Large intestine (tissue), 3 donors: ENCODE measurements around the gene ADGRG7. TPM values are rescaled to one million over a fixed set of nuclear protein-coding genes. Genes with fewer than 3 reads are reported as not detected.
A peak's percentile ranks its signal among the peaks of the same experiment; 100 is the strongest.
"Not testable (repeated sequence)": the region's sequence is repeated elsewhere in the genome, so short reads cannot be mapped to it uniquely, and the experiment has no call there.

Experiments
- DNase-seq, 2 donors: peaks; one replicate each; pipeline versions ENCODE4 v3.0.0 to v3.0.0-alpha.2; 2013
- H3K27ac ChIP-seq: one replicate; pipeline ENCODE4 v1.5.1; 2013; ENCODE audit warnings: low read length
- H3K27me3 ChIP-seq: 2 replicates; pipeline ENCODE4 v1.6.1; 2013; ENCODE audit warnings: low read length; ENCODE audit not compliant: control insufficient read depth, insufficient read depth
- H3K36me3 ChIP-seq: 2 replicates; pipeline ENCODE4 v1.6.1; 2013; ENCODE audit warnings: low read length; ENCODE audit not compliant: control insufficient read depth, insufficient read depth
- H3K4me1 ChIP-seq: one replicate; pipeline ENCODE4 v1.6.1; 2013; ENCODE audit warnings: low read length; ENCODE audit not compliant: control insufficient read depth, insufficient read depth
- H3K4me3 ChIP-seq: one replicate; pipeline ENCODE4 v1.5.1; 2013; ENCODE audit warnings: low read length
- H3K9me3 ChIP-seq: one replicate; pipeline ENCODE4 v1.6.1; 2013; ENCODE audit warnings: mild to moderate bottlenecking, low read depth, low read length, moderate library complexity; ENCODE audit not compliant: control insufficient read depth
- WGBS: methylation state at CpG from one replicate; pipeline ENCODE4 v1.1.5; 2013; ENCODE audit warnings: low lambda C conversion rate; ENCODE audit not compliant: insufficient coverage; 5-methylcytosine and 5-hydroxymethylcytosine counted together
- polyA plus RNA-seq: library from polyadenylated mRNA; unstranded; fragments of 120-200 nt; gene quantifications from one replicate; pipeline ENCODE4 v1.2.1, GENCODE V29; 2013

The ADGRG7 gene
- polyA plus RNA-seq, 1 donor, result 56.1 TPM

- no peak for DNase-seq
Observed at GRCh38 chr3:100575704-100576103, 33.7 kb upstream of the ADGRG7 start.

GRCh38 chr3:100577382-100578008 lies 31.9 kb upstream of the ADGRG7 start:
- Histone ChIP-seq H3K4me1 (no peaks in the 10 kb centered on the region), H3K27me3 (no peaks in the 10 kb centered on the region), H3K27ac (no peak overlapping the region), H3K36me3 (no peaks in the 10 kb centered on the region), H3K4me3 (no peak overlapping the region), H3K9me3 (no peaks in the 10 kb centered on the region)
- no CpG with 5 or more reads among the region's 1 CpG for WGBS
- DNase-seq, result no peak

More at GRCh38 chr3:100575704-100576103, 33.7 kb upstream of the ADGRG7 start:
- Histone ChIP-seq H3K4me1 (no peaks in the 10 kb centered on the region), H3K9me3 (no peaks in the 10 kb centered on the region), H3K36me3 (no peaks in the 10 kb centered on the region), H3K4me3 (no peak overlapping the region), H3K27ac (no peak overlapping the region), H3K27me3 (no peaks in the 10 kb centered on the region)
- no CpG with 5 or more reads among the region's 6 CpGs for WGBS

GRCh38 chr3:100578646-100579045 lies 30.8 kb upstream of the ADGRG7 start:
- H3K27me3 ChIP-seq, result no peaks in the 10 kb centered on the region
- no peak overlapping the region for H3K4me3 ChIP-seq
- no peaks in the 10 kb centered on the region for H3K4me1 ChIP-seq
- no peaks in the 10 kb centered on the region for H3K9me3 ChIP-seq
- no peaks in the 10 kb centered on the region for H3K36me3 ChIP-seq
- peak in 1 of 2 donors; percentile 12 for DNase-seq
- H3K27ac ChIP-seq, result no peak overlapping the region

GRCh38 chr3:100580147-100580546 lies 29.3 kb upstream of the ADGRG7 start:
- Histone ChIP-seq H3K9me3 (no peaks in the 10 kb centered on the region), H3K27me3 (no peaks in the 10 kb centered on the region), H3K36me3 (no peaks in the 10 kb centered on the region), H3K4me1 (no peaks in the 10 kb centered on the region), H3K4me3 (no peak overlapping the region), H3K27ac (no peak overlapping the region)
- 100% methylated on average over 2 of the region's 2 CpGs for WGBS
- no peak for DNase-seq

- no peak overlapping the region for H3K4me3 ChIP-seq
- H3K27me3 ChIP-seq, result no peaks in the 10 kb centered on the region
- no peak for DNase-seq
- no CpG with 5 or more reads among the region's 1 CpG for WGBS
- H3K4me1 ChIP-seq, result no peaks in the 10 kb centered on the region
- no peak overlapping the region for H3K27ac ChIP-seq
- no peaks in the 10 kb centered on the region for H3K36me3 ChIP-seq
- H3K9me3 ChIP-seq, result no peaks in the 10 kb centered on the region
Observed at GRCh38 chr3:100581650-100582049, 27.8 kb upstream of the ADGRG7 start.

- DNase-seq, H3K9me3 ChIP-seq, H3K4me1 ChIP-seq, H3K27ac ChIP-seq, H3K27me3 ChIP-seq, H3K36me3 ChIP-seq, H3K4me3 ChIP-seq: not testable (repeated sequence)
- no CpG with 5 or more reads among the region's 10 CpGs for WGBS
Observed at GRCh38 chr3:100582157-100582556, 27.2 kb upstream of the ADGRG7 start.

GRCh38 chr3:100584101-100584660 lies 25.2 kb upstream of the ADGRG7 start:
- no peaks in the 10 kb centered on the region for H3K36me3 ChIP-seq
- no peak overlapping the region for H3K4me3 ChIP-seq
- 80% methylated on average over 1 of the region's 3 CpGs for WGBS
- DNase-seq, result no peak
- H3K9me3 ChIP-seq, result no peaks in the 10 kb centered on the region
- no peak overlapping the region for H3K27ac ChIP-seq
- H3K27me3 ChIP-seq, result no peaks in the 10 kb centered on the region
- no peaks in the 10 kb centered on the region for H3K4me1 ChIP-seq

- H3K27ac ChIP-seq, result no peak overlapping the region
- DNase-seq, result no peak
- H3K4me1 ChIP-seq, result peaks cover 12% of the 10 kb centered on the region
- no CpG with 5 or more reads among the region's 3 CpGs for WGBS
- no peak overlapping the region for H3K4me3 ChIP-seq
- H3K36me3 ChIP-seq, result no peaks in the 10 kb centered on the region
- H3K27me3 ChIP-seq, result no peaks in the 10 kb centered on the region
- H3K9me3 ChIP-seq, result no peaks in the 10 kb centered on the region
Observed at GRCh38 chr3:100586832-100587231, 22.6 kb upstream of the ADGRG7 start.

- no peak for DNase-seq
- Histone ChIP-seq H3K4me1 (peaks cover 23% of the 10 kb centered on the region), H3K27ac (no peak overlapping the region), H3K4me3 (no peak overlapping the region), H3K9me3 (no peaks in the 10 kb centered on the region), H3K27me3 (no peaks in the 10 kb centered on the region), H3K36me3 (no peaks in the 10 kb centered on the region)
- 83% methylated on average over 1 of the region's 1 CpG for WGBS
Observed at GRCh38 chr3:100588251-100588650, 21.1 kb upstream of the ADGRG7 start.

- Histone ChIP-seq H3K27ac (peak overlapping the region; percentile 42), H3K9me3 (no peaks in the 10 kb centered on the region), H3K4me1 (peaks cover 23% of the 10 kb centered on the region), H3K27me3 (no peaks in the 10 kb centered on the region), H3K4me3 (no peak overlapping the region), H3K36me3 (no peaks in the 10 kb centered on the region)
- peak; percentile 66 for DNase-seq
- 6% methylated on average over 2 of the region's 10 CpGs for WGBS
Observed at GRCh38 chr3:100590114-100590839, 19.1 kb upstream of the ADGRG7 start.

- WGBS, result no CpG with 5 or more reads among the region's 1 CpG
- peaks cover 23% of the 10 kb centered on the region for H3K4me1 ChIP-seq
- H3K4me3 ChIP-seq, result no peak overlapping the region
- H3K36me3 ChIP-seq, result no peaks in the 10 kb centered on the region
- no peak for DNase-seq
- no peaks in the 10 kb centered on the region for H3K9me3 ChIP-seq
- peak overlapping the region; percentile 42 for H3K27ac ChIP-seq
- H3K27me3 ChIP-seq, result no peaks in the 10 kb centered on the region
Observed at GRCh38 chr3:100590840-100591147, 18.6 kb upstream of the ADGRG7 start.
